ENCODE data around the gene ASXL3. TPM values are rescaled to one million over a fixed set of nuclear protein-coding genes. Genes with fewer than 3 reads are reported as not detected.

Gene ASXL3
- total and polyA plus RNA-seq, 12 donors, result 0.06 to 3.9 (median 0.22) TPM

GRCh38 chr18:33717339-33717738, 139.3 kb downstream of the ASXL3 start:
- no peak for DNase-seq
- H3K27ac ChIP-seq, result no peak overlapping the region
- H3K4me1 ChIP-seq (replicated peaks in 1 of 2), result no peaks in the 10 kb centered on the region
- 71 to 82% (median 78%) methylated on average over 2 of the region's 2 CpGs for WGBS, 4 donors
- TF ChIP-seq CTCF (IDR thresholded peaks at IDR 0.05), result no peak
- no peak for TF ChIP-seq POLR2A (IDR thresholded peaks at IDR 0.05)
- no peaks in the 10 kb centered on the region for H3K9me3 ChIP-seq (replicated peaks in 1 of 3)
- intact Hi-C loops (cut with DNase I), result no loop called here
- H3K4me3 ChIP-seq, result no peak overlapping the region
- no peaks in the 10 kb centered on the region for H3K27me3 ChIP-seq
- no peaks in the 10 kb centered on the region for H3K36me3 ChIP-seq (replicated peaks in 1 of 2)

DNA sequence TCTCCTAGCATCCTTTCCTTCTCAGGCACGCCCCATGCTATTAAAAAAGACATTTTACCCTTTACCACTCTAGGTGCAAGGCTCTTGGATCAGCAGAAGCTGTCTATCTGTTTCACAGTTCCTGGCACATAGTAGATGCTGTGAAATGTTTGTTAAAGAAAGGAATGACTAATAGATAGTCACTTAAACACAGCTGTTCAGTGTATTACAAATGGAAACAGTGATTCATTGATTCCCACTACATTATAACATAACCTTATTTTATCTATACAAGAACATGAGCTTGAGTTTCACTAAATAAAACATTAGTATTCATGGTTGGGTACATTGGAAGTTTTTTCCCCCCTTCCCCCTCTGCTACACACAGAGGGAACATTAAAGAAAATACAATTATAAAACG, 142.1 kb downstream of the ASXL3 start:
- no peaks in the 10 kb centered on the region for H3K36me3 ChIP-seq (replicated peaks in 1 of 2)
- no peak overlapping the region for H3K4me3 ChIP-seq
- no peak for DNase-seq
- intact Hi-C loops (cut with DNase I), result no loop called here
- no peak for TF ChIP-seq CTCF (IDR thresholded peaks at IDR 0.05)
- TF ChIP-seq POLR2A (IDR thresholded peaks at IDR 0.05), result no peak
- H3K4me1 ChIP-seq (replicated peaks in 1 of 2), result no peaks in the 10 kb centered on the region
- H3K27me3 ChIP-seq, result no peaks in the 10 kb centered on the region
- WGBS, 4 donors, result 62 to 83% (median 68%) methylated on average over 2 of the region's 2 CpGs
- no peak overlapping the region for H3K27ac ChIP-seq
- H3K9me3 ChIP-seq (replicated peaks in 1 of 3), result no peaks in the 10 kb centered on the region

GRCh38 chr18:33729556-33729955, 151.5 kb downstream of the ASXL3 start:
- H3K4me1 ChIP-seq (replicated peaks in 1 of 2), result no peaks in the 10 kb centered on the region
- H3K27ac ChIP-seq, result no peak overlapping the region
- H3K27me3 ChIP-seq, result no peaks in the 10 kb centered on the region
- 71 to 79% (median 79%) methylated on average over 4 of the region's 4 CpGs for WGBS, 4 donors
- intact Hi-C loops (cut with DNase I), result no loop called here
- H3K4me3 ChIP-seq, result no peak overlapping the region
- no peaks in the 10 kb centered on the region for H3K36me3 ChIP-seq (replicated peaks in 1 of 2)
- no peak for DNase-seq
- no peak for TF ChIP-seq POLR2A (IDR thresholded peaks at IDR 0.05)
- no peak for TF ChIP-seq CTCF (IDR thresholded peaks at IDR 0.05)
- H3K9me3 ChIP-seq (replicated peaks in 1 of 3), result no peaks in the 10 kb centered on the region

DNA sequence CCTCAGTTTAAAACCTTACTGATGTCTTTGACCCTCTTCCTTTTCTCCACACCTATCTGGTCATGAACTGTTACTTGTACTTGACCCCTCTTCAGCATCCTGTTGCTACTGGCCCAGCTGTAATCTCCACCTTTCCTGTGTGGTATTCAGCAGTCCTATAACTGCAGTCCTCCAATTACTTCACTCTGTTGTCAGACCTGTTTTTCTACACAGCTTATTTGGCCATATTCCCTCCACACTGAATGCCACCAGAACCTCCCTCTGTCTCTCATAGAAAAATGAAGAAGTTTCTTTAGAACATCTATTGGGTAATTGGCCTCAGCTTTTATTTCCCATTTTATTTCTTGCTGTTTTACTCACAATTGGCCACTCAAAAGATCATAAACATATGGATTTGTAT, 155.4 kb downstream of the ASXL3 start:
- Histone ChIP-seq H3K4me3 (no peak overlapping the region), H3K9me3 (replicated peaks in 1 of 3) (no peaks in the 10 kb centered on the region), H3K36me3 (replicated peaks in 1 of 2) (no peaks in the 10 kb centered on the region), H3K27ac (no peak overlapping the region), H3K27me3 (no peaks in the 10 kb centered on the region), H3K4me1 (replicated peaks in 1 of 2) (no peaks in the 10 kb centered on the region)
- intact Hi-C loops (cut with DNase I), result no loop called here
- TF ChIP-seq CTCF (IDR thresholded peaks at IDR 0.05), result no peak
- DNase-seq, result no peak

Measured in adrenal gland (tissue), 12 donors.